Measurements from ENCODE around the gene FARP1. TPM values are rescaled to one million over a fixed set of nuclear protein-coding genes. Genes with fewer than 3 reads are reported as not detected.

FARP1 gene
- polyA plus RNA-seq, 4 donors: 0.89 to 23.4 (median 6.2) TPM

- WGBS, 3 donors: 81 to 86% (median 85%) methylated on average over 13 of the region's 13 CpGs
- Histone ChIP-seq H3K4me3 (ENCODE audit: low read depth in 1 of 3, low read length in 3 of 3) (no peak overlapping the region), H3K4me1 (ENCODE audit: control insufficient read depth in 3 of 3, insufficient read depth in 2 of 3, low read depth in 1 of 3, low read length in 2 of 3) (no peaks in the 10 kb centered on the region), H3K9me3 (ENCODE audit: control insufficient read depth in 2 of 2, insufficient read depth in 1 of 2, low read depth in 1 of 2, low read length in 1 of 2) (no peaks in the 10 kb centered on the region), H3K27me3 (ENCODE audit: control insufficient read depth in 3 of 3, insufficient read depth in 3 of 3, low read length in 3 of 3) (no peaks in the 10 kb centered on the region), H3K27ac (ENCODE audit: low read depth in 1 of 3, low read length in 2 of 3) (no peak overlapping the region), H3K36me3 (ENCODE audit: control insufficient read depth in 3 of 3, insufficient read depth in 2 of 3, low read depth in 1 of 3, low read length in 3 of 3) (no peaks in the 10 kb centered on the region)
- DNase-seq (no peak), FAIRE-seq (no peak)
Measured at GRCh38 chr13:98279473-98280175, 136.7 kb downstream of the FARP1 start.

GRCh38 chr13:98280176-98280510 is 137.2 kb downstream of the FARP1 start:
- WGBS, 3 donors: 55 to 79% (median 70%) methylated on average over 10 of the region's 10 CpGs
- Histone ChIP-seq H3K4me3 (ENCODE audit: low read depth in 1 of 3, low read length in 3 of 3) (no peak overlapping the region), H3K27ac (ENCODE audit: low read depth in 1 of 3, low read length in 2 of 3) (no peak overlapping the region)

GRCh38 chr13:98284679-98285078 is 141.8 kb downstream of the FARP1 start:
- H3K4me3 ChIP-seq (ENCODE audit: low read depth in 1 of 3, low read length in 3 of 3): no peak overlapping the region
- no peaks in the 10 kb centered on the region for H3K9me3 ChIP-seq (ENCODE audit: control insufficient read depth in 2 of 2, insufficient read depth in 1 of 2, low read depth in 1 of 2, low read length in 1 of 2)
- H3K36me3 ChIP-seq (ENCODE audit: control insufficient read depth in 3 of 3, insufficient read depth in 2 of 3, low read depth in 1 of 3, low read length in 3 of 3): no peaks in the 10 kb centered on the region
- WGBS, 3 donors: 66 to 88% (median 78%) methylated on average over 4 of the region's 4 CpGs
- no peaks in the 10 kb centered on the region for H3K27me3 ChIP-seq (ENCODE audit: control insufficient read depth in 3 of 3, insufficient read depth in 3 of 3, low read length in 3 of 3)
- no peak for DNase-seq
- no peaks in the 10 kb centered on the region for H3K4me1 ChIP-seq (ENCODE audit: control insufficient read depth in 3 of 3, insufficient read depth in 2 of 3, low read depth in 1 of 3, low read length in 2 of 3)
- FAIRE-seq: no peak
- H3K27ac ChIP-seq (ENCODE audit: low read depth in 1 of 3, low read length in 2 of 3): no peak overlapping the region

More at GRCh38 chr13:98280176-98280510, 137.2 kb downstream of the FARP1 start:
- H3K27me3 ChIP-seq (ENCODE audit: control insufficient read depth in 3 of 3, insufficient read depth in 3 of 3, low read length in 3 of 3): no peaks in the 10 kb centered on the region
- no peaks in the 10 kb centered on the region for H3K4me1 ChIP-seq (ENCODE audit: control insufficient read depth in 3 of 3, insufficient read depth in 2 of 3, low read depth in 1 of 3, low read length in 2 of 3)
- DNase-seq (no peak), FAIRE-seq (no peak)
- no peaks in the 10 kb centered on the region for H3K9me3 ChIP-seq (ENCODE audit: control insufficient read depth in 2 of 2, insufficient read depth in 1 of 2, low read depth in 1 of 2, low read length in 1 of 2)
- H3K36me3 ChIP-seq (ENCODE audit: control insufficient read depth in 3 of 3, insufficient read depth in 2 of 3, low read depth in 1 of 3, low read length in 3 of 3): no peaks in the 10 kb centered on the region

- no peak for FAIRE-seq
- H3K9me3 ChIP-seq (ENCODE audit: control insufficient read depth in 2 of 2, insufficient read depth in 1 of 2, low read depth in 1 of 2, low read length in 1 of 2): no peaks in the 10 kb centered on the region
- WGBS, 3 donors: 70 to 82% (median 78%) methylated on average over 4 of the region's 4 CpGs
- no peaks in the 10 kb centered on the region for H3K27me3 ChIP-seq (ENCODE audit: control insufficient read depth in 3 of 3, insufficient read depth in 3 of 3, low read length in 3 of 3)
- DNase-seq: no peak
- no peak overlapping the region for H3K27ac ChIP-seq (ENCODE audit: low read depth in 1 of 3, low read length in 2 of 3)
- no peaks in the 10 kb centered on the region for H3K36me3 ChIP-seq (ENCODE audit: control insufficient read depth in 3 of 3, insufficient read depth in 2 of 3, low read depth in 1 of 3, low read length in 3 of 3)
- H3K4me1 ChIP-seq (ENCODE audit: control insufficient read depth in 3 of 3, insufficient read depth in 2 of 3, low read depth in 1 of 3, low read length in 2 of 3): no peaks in the 10 kb centered on the region
- no peak overlapping the region for H3K4me3 ChIP-seq (ENCODE audit: low read depth in 1 of 3, low read length in 3 of 3)
Measured at GRCh38 chr13:98285317-98285716, 142.4 kb downstream of the FARP1 start.

GRCh38 chr13:98285852-98286594 is 143.1 kb downstream of the FARP1 start:
- Histone ChIP-seq H3K27ac (ENCODE audit: low read depth in 1 of 3, low read length in 2 of 3) (no peak overlapping the region), H3K36me3 (ENCODE audit: control insufficient read depth in 3 of 3, insufficient read depth in 2 of 3, low read depth in 1 of 3, low read length in 3 of 3) (no peaks in the 10 kb centered on the region), H3K4me1 (ENCODE audit: control insufficient read depth in 3 of 3, insufficient read depth in 2 of 3, low read depth in 1 of 3, low read length in 2 of 3) (no peaks in the 10 kb centered on the region), H3K9me3 (ENCODE audit: control insufficient read depth in 2 of 2, insufficient read depth in 1 of 2, low read depth in 1 of 2, low read length in 1 of 2) (no peaks in the 10 kb centered on the region), H3K27me3 (ENCODE audit: control insufficient read depth in 3 of 3, insufficient read depth in 3 of 3, low read length in 3 of 3) (no peaks in the 10 kb centered on the region), H3K4me3 (ENCODE audit: low read depth in 1 of 3, low read length in 3 of 3) (no peak overlapping the region)
- FAIRE-seq: no peak
- 81 to 87% (median 84%) methylated on average over 12 of the region's 12 CpGs for WGBS, 3 donors
- DNase-seq: no peak

GRCh38 chr13:98286799-98287198 is 143.9 kb downstream of the FARP1 start:
- H3K4me3 ChIP-seq (ENCODE audit: low read depth in 1 of 3, low read length in 3 of 3): no peak overlapping the region
- no peaks in the 10 kb centered on the region for H3K4me1 ChIP-seq (ENCODE audit: control insufficient read depth in 3 of 3, insufficient read depth in 2 of 3, low read depth in 1 of 3, low read length in 2 of 3)
- FAIRE-seq (no peak), DNase-seq (no peak)
- H3K9me3 ChIP-seq (ENCODE audit: control insufficient read depth in 2 of 2, insufficient read depth in 1 of 2, low read depth in 1 of 2, low read length in 1 of 2): no peaks in the 10 kb centered on the region
- H3K36me3 ChIP-seq (ENCODE audit: control insufficient read depth in 3 of 3, insufficient read depth in 2 of 3, low read depth in 1 of 3, low read length in 3 of 3): no peaks in the 10 kb centered on the region
- 61 to 72% (median 69%) methylated on average over 2 of the region's 2 CpGs for WGBS, 3 donors
- H3K27ac ChIP-seq (ENCODE audit: low read depth in 1 of 3, low read length in 2 of 3): no peak overlapping the region
- no peaks in the 10 kb centered on the region for H3K27me3 ChIP-seq (ENCODE audit: control insufficient read depth in 3 of 3, insufficient read depth in 3 of 3, low read length in 3 of 3)

- H3K27ac ChIP-seq (ENCODE audit: low read depth in 1 of 3, low read length in 2 of 3): no peak overlapping the region
- no peak for DNase-seq
- H3K27me3 ChIP-seq (ENCODE audit: control insufficient read depth in 3 of 3, insufficient read depth in 3 of 3, low read length in 3 of 3): no peaks in the 10 kb centered on the region
- no peaks in the 10 kb centered on the region for H3K36me3 ChIP-seq (ENCODE audit: control insufficient read depth in 3 of 3, insufficient read depth in 2 of 3, low read depth in 1 of 3, low read length in 3 of 3)
- no peaks in the 10 kb centered on the region for H3K9me3 ChIP-seq (ENCODE audit: control insufficient read depth in 2 of 2, insufficient read depth in 1 of 2, low read depth in 1 of 2, low read length in 1 of 2)
- no peaks in the 10 kb centered on the region for H3K4me1 ChIP-seq (ENCODE audit: control insufficient read depth in 3 of 3, insufficient read depth in 2 of 3, low read depth in 1 of 3, low read length in 2 of 3)
- no peak for FAIRE-seq
- 86 to 97% (median 95%) methylated on average over 6 of the region's 6 CpGs for WGBS, 3 donors
- no peak overlapping the region for H3K4me3 ChIP-seq (ENCODE audit: low read depth in 1 of 3, low read length in 3 of 3)
Measured at GRCh38 chr13:98288211-98288610, 145.3 kb downstream of the FARP1 start.

GRCh38 chr13:98289339-98289945 is 146.5 kb downstream of the FARP1 start:
- no peaks in the 10 kb centered on the region for H3K36me3 ChIP-seq (ENCODE audit: control insufficient read depth in 3 of 3, insufficient read depth in 2 of 3, low read depth in 1 of 3, low read length in 3 of 3)
- FAIRE-seq: no peak
- 93 to 94% (median 94%) methylated on average over 14 of the region's 14 CpGs for WGBS, 3 donors
- no peak for DNase-seq
- H3K9me3 ChIP-seq (ENCODE audit: control insufficient read depth in 2 of 2, insufficient read depth in 1 of 2, low read depth in 1 of 2, low read length in 1 of 2): no peaks in the 10 kb centered on the region
- no peak overlapping the region for H3K4me3 ChIP-seq (ENCODE audit: low read depth in 1 of 3, low read length in 3 of 3)
- no peaks in the 10 kb centered on the region for H3K27me3 ChIP-seq (ENCODE audit: control insufficient read depth in 3 of 3, insufficient read depth in 3 of 3, low read length in 3 of 3)
- no peaks in the 10 kb centered on the region for H3K4me1 ChIP-seq (ENCODE audit: control insufficient read depth in 3 of 3, insufficient read depth in 2 of 3, low read depth in 1 of 3, low read length in 2 of 3)
- H3K27ac ChIP-seq (ENCODE audit: low read depth in 1 of 3, low read length in 2 of 3): no peak overlapping the region
